Smooth muscle cell (in vitro differentiated cells): ENCODE data around the gene CKM. TPM values are rescaled to one million over a fixed set of nuclear protein-coding genes. Genes with fewer than 3 reads are reported as not detected.

Experiments used
- DNase-seq: peaks from one replicate; lab custom pipeline; 2025; ENCODE audit not compliant: unreplicated experiment; lab: John Stamatoyannopoulos, UW
- H2AFZ ChIP-seq: fragments of 200-600 bp; sonication (generic); 2 replicates; pipeline ENCODE4 v1.6.0; 2016; ENCODE audit warnings: antibody characterized with exemption, low read depth, mild to moderate bottlenecking
- H3F3A ChIP-seq: fragments of 200-600 bp; sonication (generic); 2 replicates; pipeline ENCODE4 v1.6.0; 2017; ENCODE audit warnings: antibody characterized with exemption, low read depth
- H3K27ac ChIP-seq: fragments of 200-600 bp; sonication (generic); 2 replicates; pipeline ENCODE4 v1.5.1; 2016; ENCODE audit warnings: low read depth, mild to moderate bottlenecking
- H3K27me3 ChIP-seq: fragments of 200-600 bp; sonication (generic); 2 replicates; pipeline ENCODE4 v1.6.1; 2016; ENCODE audit warnings: low read depth, mild to moderate bottlenecking
- H3K36me3 ChIP-seq: fragments of 200-600 bp; sonication (generic); 2 replicates; pipeline ENCODE4 v1.5.1; 2016; ENCODE audit warnings: low read depth
- H3K4me1 ChIP-seq: fragments of 200-600 bp; sonication (generic); 2 replicates; pipeline ENCODE4 v1.5.1; 2016; ENCODE audit warnings: low read depth
- H3K4me2 ChIP-seq: fragments of 200-600 bp; sonication (generic); 2 replicates; pipeline ENCODE4 v1.6.0; 2016; ENCODE audit warnings: mild to moderate bottlenecking
- H3K4me3 ChIP-seq: fragments of 200-600 bp; sonication (generic); 2 replicates; pipeline ENCODE4 v1.5.1; 2016; ENCODE audit warnings: mild to moderate bottlenecking
- H3K79me2 ChIP-seq: fragments of 200-600 bp; sonication (generic); 2 replicates; pipeline ENCODE4 v1.6.0; 2016; ENCODE audit warnings: low read depth, mild to moderate bottlenecking
- H3K9ac ChIP-seq: fragments of 200-600 bp; sonication (generic); 2 replicates; pipeline ENCODE4 v1.6.0; 2016; ENCODE audit warnings: low read depth
- H3K9me3 ChIP-seq: fragments of 200-600 bp; sonication (generic); replicated peaks from 2 replicates; pipeline ENCODE4 v1.5.1; 2016; ENCODE audit warnings: low read depth
- H4K20me1 ChIP-seq: fragments of 200-600 bp; sonication (generic); 2 replicates; pipeline ENCODE4 v1.6.0; 2016; ENCODE audit warnings: low read depth
- WGBS: methylation state at CpG from one replicate; pipeline ENCODE4 v1.1.7; 2016; ENCODE audit warnings: low lambda C conversion rate; 5-methylcytosine and 5-hydroxymethylcytosine counted together
- polyA plus RNA-seq: library from polyadenylated mRNA; unstranded; fragments of >200 nt; fragmentation: Nextera tagmentation; extraction: Ambion mirVana; gene quantifications from 2 replicates; pipeline ENCODE4 v1.2.1, GENCODE V29; 2016
- total RNA-seq: library from RNA; depleted of rRNA; stranded (reverse); fragments of >200 nt; gene quantifications from 2 replicates; pipeline ENCODE4 v1.2.3, GENCODE V29; 2014
- TF ChIP-seq, protein P1 (sequence below): fragments of 200-600 bp; sonication (generic); IDR thresholded peaks from 2 replicates; pipeline ENCODE4 v1.5.1; 2017; ENCODE audit warnings: borderline replicate concordance, mild to moderate bottlenecking, antibody characterized with exemption; ENCODE audit not compliant: insufficient read depth, poor library complexity, severe bottlenecking

Gene CKM
- total and polyA plus RNA-seq, 2 experiments from 2014 or later: not detected

DNA sequence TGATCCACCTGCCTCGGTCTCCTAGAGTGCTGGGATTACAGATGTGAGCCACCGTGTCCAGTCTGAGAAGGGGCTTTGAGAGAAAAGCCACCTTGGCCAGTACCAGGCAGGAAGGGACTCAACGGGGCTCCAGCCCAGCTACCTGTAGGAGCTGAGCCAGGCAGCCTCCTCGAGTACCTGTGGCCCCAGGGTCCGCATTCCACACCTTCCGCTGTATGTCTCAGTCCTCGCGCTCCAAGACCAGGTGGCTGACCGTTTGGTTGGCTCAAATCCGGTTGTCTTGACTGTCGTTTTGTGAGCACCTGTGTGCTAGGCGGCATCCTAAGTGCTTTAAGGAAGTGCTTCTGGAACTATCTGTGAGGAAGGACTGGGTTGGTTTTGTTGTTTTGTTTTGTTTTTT is 55.4 kb downstream of the CKM start:
- no peaks in the 10 kb centered on the region for H3K79me2 ChIP-seq
- no peak overlapping the region for H2AFZ ChIP-seq
- peaks cover 23% of the 10 kb centered on the region for H4K20me1 ChIP-seq
- no peak overlapping the region for H3K27ac ChIP-seq
- no peak overlapping the region for H3K4me2 ChIP-seq
- no peaks in the 10 kb centered on the region for H3K9me3 ChIP-seq
- H3K4me3 ChIP-seq: no peak overlapping the region
- no peaks in the 10 kb centered on the region for H3K4me1 ChIP-seq
- no peaks in the 10 kb centered on the region for H3K36me3 ChIP-seq
- no peak for DNase-seq
- no peaks in the 10 kb centered on the region for H3F3A ChIP-seq
- 94% methylated on average over 12 of the region's 12 CpGs for WGBS
- no peak overlapping the region for H3K9ac ChIP-seq
- no peaks in the 10 kb centered on the region for H3K27me3 ChIP-seq
- TF ChIP-seq, protein P1, sequence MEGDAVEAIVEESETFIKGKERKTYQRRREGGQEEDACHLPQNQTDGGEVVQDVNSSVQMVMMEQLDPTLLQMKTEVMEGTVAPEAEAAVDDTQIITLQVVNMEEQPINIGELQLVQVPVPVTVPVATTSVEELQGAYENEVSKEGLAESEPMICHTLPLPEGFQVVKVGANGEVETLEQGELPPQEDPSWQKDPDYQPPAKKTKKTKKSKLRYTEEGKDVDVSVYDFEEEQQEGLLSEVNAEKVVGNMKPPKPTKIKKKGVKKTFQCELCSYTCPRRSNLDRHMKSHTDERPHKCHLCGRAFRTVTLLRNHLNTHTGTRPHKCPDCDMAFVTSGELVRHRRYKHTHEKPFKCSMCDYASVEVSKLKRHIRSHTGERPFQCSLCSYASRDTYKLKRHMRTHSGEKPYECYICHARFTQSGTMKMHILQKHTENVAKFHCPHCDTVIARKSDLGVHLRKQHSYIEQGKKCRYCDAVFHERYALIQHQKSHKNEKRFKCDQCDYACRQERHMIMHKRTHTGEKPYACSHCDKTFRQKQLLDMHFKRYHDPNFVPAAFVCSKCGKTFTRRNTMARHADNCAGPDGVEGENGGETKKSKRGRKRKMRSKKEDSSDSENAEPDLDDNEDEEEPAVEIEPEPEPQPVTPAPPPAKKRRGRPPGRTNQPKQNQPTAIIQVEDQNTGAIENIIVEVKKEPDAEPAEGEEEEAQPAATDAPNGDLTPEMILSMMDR: no peak

DNA sequence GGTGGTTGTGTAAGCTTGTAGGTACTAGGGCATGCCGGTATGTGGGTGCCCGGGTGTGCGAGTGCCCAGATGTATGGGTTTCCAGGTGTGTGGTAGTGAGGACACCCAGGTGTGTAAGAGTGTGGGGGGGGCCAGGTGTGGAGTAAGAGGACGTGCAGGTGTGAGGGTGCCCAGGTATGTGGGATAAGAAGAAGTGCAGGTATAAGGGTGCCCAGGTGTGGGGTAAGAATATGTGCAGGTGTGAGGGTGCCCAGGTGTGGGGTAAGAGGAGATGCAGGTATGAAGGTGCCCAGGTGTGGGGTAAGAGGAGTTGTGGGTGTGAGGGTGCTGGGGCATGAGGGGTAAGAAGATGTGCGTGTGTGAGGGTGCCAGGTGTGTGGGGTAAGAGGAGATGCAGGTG is 57.3 kb downstream of the CKM start:
- H3K9ac ChIP-seq: no peak overlapping the region
- H3K27ac ChIP-seq: no peak overlapping the region
- no peaks in the 10 kb centered on the region for H3K27me3 ChIP-seq
- H3K9me3 ChIP-seq: no peaks in the 10 kb centered on the region
- TF ChIP-seq, protein P1: no peak
- 98% methylated on average over 5 of the region's 5 CpGs for WGBS
- no peak overlapping the region for H3K4me2 ChIP-seq
- no peaks in the 10 kb centered on the region for H3F3A ChIP-seq
- no peak for DNase-seq
- H3K4me1 ChIP-seq: no peaks in the 10 kb centered on the region
- H3K4me3 ChIP-seq: no peak overlapping the region
- no peaks in the 10 kb centered on the region for H3K36me3 ChIP-seq
- H2AFZ ChIP-seq: no peak overlapping the region
- H4K20me1 ChIP-seq: peaks cover 41% of the 10 kb centered on the region
- H3K79me2 ChIP-seq: no peaks in the 10 kb centered on the region

DNA sequence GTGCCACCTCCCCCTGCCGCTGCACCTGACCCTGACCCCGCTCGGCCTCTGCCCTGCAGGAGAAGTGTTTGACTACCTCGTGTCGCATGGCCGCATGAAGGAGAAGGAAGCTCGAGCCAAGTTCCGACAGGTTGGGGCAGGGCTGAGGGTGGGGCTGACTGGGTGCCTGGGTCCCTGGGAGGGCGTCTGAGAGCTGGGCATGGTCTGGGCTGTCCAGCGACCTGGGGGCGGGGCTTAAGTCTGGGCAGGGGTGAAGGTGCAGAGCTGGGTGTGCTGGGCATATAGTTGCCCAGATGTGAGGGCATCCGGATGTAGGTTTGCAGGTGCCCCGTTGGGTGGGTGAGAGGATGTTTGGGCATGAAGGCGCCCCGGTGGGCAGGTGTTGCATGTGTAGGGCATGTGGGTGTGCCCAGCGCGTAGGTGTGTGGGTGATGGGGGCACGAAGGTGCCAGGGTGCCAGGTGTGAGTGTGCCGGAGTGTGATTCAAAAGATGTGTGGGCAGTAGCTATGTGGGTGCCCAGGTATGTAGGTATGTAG is 57.8 kb downstream of the CKM start:
- Histone ChIP-seq H2AFZ (no peak overlapping the region), H3K36me3 (no peaks in the 10 kb centered on the region), H3F3A (no peaks in the 10 kb centered on the region), H3K9me3 (no peaks in the 10 kb centered on the region), H3K27ac (no peak overlapping the region), H3K79me2 (no peaks in the 10 kb centered on the region), H3K4me1 (no peaks in the 10 kb centered on the region), H3K27me3 (no peaks in the 10 kb centered on the region), H3K9ac (no peak overlapping the region), H3K4me3 (no peak overlapping the region), H4K20me1 (peaks cover 46% of the 10 kb centered on the region), H3K4me2 (no peak overlapping the region)
- TF ChIP-seq, protein P1: no peak
- DNase-seq: no peak
- 98% methylated on average over 12 of the region's 19 CpGs for WGBS

DNA sequence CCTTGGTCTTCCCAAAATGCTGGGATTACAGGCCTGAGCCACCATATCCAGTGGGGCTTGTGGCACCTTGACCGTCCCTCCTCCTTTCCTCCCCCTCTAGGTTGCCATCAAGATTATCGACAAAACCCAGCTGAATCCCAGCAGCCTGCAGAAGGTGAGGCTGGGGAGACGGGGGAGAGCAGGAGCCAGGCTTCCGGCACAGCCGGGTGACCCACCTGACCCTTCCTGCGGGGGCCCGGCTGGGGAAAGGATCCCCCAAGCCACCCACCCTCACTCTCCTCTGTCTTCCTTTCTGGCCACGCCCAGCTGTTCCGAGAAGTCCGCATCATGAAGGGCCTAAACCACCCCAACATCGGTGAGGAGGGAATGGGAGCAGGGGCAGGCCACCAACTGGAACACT is 59.7 kb downstream of the CKM start:
- H3K4me1 ChIP-seq: no peaks in the 10 kb centered on the region
- H3K27me3 ChIP-seq: no peaks in the 10 kb centered on the region
- TF ChIP-seq, protein P1: no peak
- H2AFZ ChIP-seq: no peak overlapping the region
- 96% methylated on average over 11 of the region's 11 CpGs for WGBS
- H3K36me3 ChIP-seq: no peaks in the 10 kb centered on the region
- no peak overlapping the region for H3K4me2 ChIP-seq
- H3K79me2 ChIP-seq: peaks cover 10% of the 10 kb centered on the region
- no peaks in the 10 kb centered on the region for H3F3A ChIP-seq
- no peak overlapping the region for H3K27ac ChIP-seq
- no peak overlapping the region for H3K9ac ChIP-seq
- H3K9me3 ChIP-seq: no peaks in the 10 kb centered on the region
- no peak overlapping the region for H3K4me3 ChIP-seq
- H4K20me1 ChIP-seq: peaks cover 64% of the 10 kb centered on the region
- DNase-seq: no peak
